DMS 273 treated with DMSO at 0.1 percent for 48 hours (cell line): Measurements from ENCODE around the gene TNFRSF17.

Experiments
- DNase-seq: peaks from one replicate; lab custom pipeline; 2025; lab: John Stamatoyannopoulos, UW

The TNFRSF17 gene

DNA sequence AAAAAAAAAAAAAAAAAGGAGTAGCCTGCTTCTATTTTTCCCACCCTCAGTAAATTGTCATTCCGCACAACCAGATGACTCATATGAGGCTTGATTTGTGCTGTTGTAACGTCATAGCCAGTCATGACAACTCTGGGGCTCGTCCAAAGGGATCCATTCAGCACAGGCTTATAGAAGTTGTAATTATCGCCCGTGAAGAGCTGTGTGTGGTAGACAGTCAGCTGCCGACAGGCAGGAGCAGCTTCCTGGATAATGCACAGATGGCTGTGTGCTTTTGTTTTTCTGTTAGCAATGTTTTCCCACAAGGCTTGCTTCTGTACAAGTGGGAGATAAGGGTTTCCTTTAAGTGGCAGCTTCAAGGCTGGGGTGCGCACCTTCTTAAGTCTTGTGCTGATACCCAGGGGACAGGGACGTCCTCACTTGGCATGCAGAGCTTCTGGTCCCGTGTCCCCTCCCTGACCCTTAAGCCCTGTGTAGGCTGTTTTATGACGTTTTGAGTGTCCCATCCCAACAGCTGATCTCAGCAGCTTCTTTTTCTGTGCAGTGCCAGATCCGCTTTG, 37.5 kb downstream of the TNFRSF17 start:
- DNase-seq: peak; percentile 65

DNA sequence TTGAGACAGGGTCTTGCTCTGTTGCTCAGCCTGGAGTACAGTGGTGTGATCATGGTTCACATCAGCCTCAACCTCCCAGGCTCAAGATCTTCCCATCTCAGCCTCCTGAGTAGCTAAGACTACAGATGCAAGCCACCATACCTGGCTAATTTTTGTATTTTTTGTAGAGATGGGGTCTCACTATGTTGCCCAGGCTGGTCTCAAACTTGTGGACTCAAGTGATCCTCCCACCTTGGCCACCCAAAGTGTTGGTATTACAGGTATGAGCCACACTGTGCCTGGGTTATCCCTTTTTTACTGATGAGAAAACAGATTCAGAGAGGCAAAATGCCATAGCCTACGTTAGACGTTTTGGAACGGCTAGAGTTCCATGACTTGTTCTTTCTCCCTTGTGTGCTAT, 41.6 kb downstream of the TNFRSF17 start:
- no peak for DNase-seq

DNA sequence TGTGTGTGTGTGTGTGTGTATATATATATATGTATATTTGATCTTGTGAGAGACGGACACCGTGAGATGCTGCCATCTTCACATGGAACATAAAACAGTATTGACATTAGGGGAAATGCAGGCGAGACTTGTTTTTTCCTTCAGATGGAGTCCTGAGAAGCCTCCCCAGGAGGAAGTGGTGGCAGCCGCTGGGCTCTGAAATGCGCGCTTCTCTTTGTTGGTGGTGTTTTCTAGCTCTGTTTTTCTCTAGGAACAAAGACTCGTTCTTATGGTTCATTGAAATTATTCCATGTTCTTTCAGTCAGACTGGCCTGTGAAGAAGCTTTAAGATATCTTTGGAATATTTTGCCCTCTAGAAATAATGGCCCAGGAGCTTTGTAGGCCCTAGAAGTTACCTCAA, 44.5 kb downstream of the TNFRSF17 start:
- DNase-seq: no peak

DNA sequence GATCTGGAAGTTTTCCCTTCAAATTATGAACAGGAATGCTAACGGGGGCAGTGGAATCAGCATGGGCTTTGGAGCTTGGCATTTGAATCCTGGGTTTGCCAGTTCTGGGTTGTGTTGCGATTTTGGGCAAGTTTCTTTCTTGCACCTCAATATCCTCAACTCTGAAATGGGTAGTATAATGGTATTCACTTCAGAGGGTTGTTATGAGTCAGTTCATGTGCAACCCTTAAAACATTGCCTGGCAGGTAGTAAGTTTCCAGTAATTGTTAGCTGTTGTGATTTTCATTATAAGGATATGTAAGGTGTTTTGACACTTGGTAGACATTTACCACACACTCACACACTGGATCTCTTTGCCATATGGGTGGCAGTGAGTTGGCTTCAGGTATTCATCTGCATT, 44.9 kb downstream of the TNFRSF17 start:
- DNase-seq: no peak

DNA sequence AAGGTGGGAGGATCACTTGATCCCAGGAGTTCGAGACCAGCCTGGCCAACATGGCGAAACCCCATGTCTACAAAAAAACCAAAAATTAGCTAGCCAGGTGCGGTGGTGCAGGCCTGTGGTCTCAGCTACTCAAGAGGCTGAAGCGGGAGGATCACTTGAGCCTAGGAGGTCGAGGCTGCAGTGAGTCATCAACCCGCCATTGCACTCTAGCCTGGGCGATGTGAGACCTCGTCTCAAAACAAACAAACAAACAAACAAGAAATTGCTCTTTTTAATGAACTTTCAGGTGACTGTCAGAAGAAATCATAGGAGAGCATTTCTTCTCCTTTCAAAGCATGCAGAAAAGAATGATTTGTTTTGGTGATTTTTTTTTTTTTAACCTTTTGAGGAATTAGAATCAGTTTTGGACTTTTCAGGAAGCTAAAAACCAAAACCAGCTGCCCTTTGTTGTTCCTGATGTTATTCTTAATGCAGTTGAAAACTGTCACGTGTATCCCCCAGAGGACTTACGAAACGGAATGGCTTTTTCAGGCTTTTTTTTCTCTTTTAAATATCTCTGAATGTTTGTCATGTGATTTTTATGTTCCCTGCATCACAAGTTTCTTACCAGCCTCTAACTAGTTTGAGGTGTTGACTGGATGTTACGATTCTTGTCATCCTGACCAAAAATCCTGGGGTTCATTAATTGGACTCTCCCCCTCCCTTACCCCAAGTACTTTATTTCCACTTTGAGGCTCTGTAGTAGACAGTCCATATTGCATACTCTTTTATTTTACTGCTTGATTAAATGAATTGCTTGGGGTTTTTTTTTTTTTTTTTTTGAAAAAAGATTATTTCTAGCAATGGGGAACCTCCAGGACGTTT, 45.6 kb downstream of the TNFRSF17 start:
- DNase-seq: no peak

DNA sequence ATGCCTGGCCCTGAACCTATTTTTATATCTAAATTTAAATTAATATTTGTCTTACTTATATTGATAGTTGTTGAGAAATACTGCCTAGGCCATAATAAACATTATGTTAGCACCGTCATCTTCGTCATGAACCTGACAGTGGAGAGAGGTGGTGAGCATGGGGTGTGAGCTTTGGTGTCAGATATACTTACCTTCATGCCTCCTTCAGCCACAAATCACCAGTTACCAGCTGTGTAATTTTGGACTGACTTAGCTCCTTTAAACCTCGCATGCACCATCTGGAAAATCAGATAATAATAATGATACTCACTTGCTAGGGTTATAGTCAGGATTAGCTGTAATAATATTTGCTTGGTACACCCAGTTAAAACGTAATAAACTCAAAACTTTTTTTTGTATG, 46.6 kb downstream of the TNFRSF17 start:
- no peak for DNase-seq

DNA sequence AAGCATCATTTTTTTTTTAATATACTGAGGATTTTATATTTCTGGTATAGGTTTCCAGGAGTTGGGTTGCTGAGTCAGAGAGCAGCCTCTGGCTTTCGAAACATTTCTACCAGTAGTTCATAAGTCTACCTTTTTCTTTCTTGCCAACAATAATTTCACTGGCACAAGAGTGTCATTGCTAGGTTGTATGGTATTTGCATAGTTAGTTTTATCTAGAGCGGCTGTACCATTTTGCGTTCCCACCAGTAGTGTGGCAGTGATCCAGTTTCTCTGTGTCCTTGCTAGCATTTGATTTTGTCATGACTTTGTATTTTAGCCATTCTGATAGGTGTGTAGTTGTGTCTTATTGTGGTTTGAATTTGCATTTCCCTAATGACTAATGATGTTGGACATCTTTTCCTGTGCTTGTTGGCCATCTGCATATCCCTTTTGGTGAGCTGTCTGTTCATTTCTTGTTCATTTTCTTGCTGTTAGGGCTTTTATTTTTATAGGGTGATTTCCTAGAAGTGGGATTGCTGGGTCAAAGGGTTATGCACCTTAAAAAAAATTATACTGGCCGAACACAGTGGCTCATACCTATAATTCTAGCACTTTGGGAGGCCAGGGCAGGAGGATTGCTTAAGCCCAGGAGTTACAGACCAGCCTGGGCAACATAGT, 51.4 kb downstream of the TNFRSF17 start:
- DNase-seq: no peak

DNA sequence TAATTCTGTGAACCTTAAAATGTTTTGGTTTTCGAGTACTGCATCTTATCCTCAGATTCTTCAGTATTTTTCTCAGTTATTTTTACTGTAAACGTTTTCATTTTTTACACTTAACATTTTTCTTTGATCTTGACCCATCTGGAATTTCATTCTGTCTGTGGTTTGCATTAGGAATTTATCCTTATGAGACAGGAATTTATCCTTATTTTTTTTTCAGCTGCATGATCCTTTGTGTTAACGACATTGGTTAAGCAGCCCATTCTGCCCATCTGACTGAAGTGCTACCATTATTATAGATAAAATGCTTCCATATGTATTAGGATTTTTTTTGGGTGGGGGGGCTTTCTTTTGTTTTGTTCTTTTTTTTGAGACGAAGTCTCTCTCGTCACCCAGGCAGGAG, 52.5 kb downstream of the TNFRSF17 start:
- DNase-seq: no peak
